PC-3 (cell line): ENCODE data around the gene WDR83.

Experiments used
- EZH2 ChIP-seq: fragments of 300-600 bp; sonication (generic); IDR thresholded peaks from one replicate; pipeline ENCODE4 v1.6.1; 2017; ENCODE audit warnings: antibody characterized with exemption, mild to moderate bottlenecking, low read length; ENCODE audit not compliant: unreplicated experiment
- TF ChIP-seq, protein P1 (sequence below): fragments of 300-600 bp; sonication (generic); conservative IDR thresholded peaks from 2 replicates; pipeline ENCODE4 v1.5.1; 2017; ENCODE audit warnings: antibody characterized with exemption, low read depth, mild to moderate bottlenecking, low read length

DNA sequence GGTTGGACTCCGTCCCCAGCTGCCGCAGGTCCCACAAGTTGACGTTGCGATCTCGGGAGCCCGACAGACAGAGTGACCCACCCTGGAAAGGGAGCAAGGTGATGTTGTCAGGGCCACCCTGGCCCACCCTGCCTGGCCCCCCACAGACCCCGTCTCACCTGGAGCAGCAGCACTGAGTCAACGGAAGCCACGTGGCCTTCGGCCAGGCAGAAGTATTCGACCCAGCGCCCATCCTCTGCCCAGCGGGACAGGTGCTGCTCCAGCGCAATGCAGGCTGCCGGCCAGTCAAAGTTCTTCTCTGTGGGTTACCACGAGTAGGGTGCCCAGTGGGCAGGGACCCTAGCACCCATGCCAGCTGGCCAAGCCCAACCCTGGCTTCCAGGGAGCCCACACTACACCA is 28.0 kb downstream of the WDR83 start:
- TF ChIP-seq, protein P1, sequence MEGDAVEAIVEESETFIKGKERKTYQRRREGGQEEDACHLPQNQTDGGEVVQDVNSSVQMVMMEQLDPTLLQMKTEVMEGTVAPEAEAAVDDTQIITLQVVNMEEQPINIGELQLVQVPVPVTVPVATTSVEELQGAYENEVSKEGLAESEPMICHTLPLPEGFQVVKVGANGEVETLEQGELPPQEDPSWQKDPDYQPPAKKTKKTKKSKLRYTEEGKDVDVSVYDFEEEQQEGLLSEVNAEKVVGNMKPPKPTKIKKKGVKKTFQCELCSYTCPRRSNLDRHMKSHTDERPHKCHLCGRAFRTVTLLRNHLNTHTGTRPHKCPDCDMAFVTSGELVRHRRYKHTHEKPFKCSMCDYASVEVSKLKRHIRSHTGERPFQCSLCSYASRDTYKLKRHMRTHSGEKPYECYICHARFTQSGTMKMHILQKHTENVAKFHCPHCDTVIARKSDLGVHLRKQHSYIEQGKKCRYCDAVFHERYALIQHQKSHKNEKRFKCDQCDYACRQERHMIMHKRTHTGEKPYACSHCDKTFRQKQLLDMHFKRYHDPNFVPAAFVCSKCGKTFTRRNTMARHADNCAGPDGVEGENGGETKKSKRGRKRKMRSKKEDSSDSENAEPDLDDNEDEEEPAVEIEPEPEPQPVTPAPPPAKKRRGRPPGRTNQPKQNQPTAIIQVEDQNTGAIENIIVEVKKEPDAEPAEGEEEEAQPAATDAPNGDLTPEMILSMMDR: no peak
- no peak for TF ChIP-seq EZH2
